ENCODE data around the gene WRNIP1. TPM values are rescaled to one million over a fixed set of nuclear protein-coding genes. Genes with fewer than 3 reads are reported as not detected.

WRNIP1 gene
- total and polyA plus RNA-seq, 2 of the 13 experiments (the other 11 are each of a cell fraction or from before 2014, with no cell fraction given), result 77.7 to 90.3 TPM

DNA sequence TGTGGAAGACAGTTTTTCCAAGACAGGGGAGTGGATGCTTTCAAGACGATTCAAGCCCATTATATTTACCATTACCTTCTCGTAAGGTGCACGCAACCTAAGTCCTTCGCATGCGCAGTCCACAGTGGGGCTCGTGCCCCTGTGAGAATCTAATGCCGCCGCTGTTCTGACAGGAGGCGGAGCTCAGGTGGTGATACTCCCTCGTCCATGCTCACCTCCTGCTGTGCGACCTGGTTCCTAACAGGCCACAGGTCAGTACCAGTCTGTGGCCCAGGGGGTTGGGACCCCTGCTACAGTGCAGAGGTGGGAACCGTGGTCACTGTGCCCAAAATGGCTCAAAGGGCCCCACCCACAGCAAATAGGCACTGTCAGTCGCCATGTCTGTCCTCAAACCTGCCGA is 39.8 kb downstream of the WRNIP1 start:
- H3K4me1 ChIP-seq (ENCODE audit: insufficient read depth, low read length), result peaks cover 38% of the 10 kb centered on the region

GRCh38 chr6:2806644-2807043 is 41.5 kb downstream of the WRNIP1 start:
- POLR2A ChIA-PET, result no interaction called here
- DNase-seq (ENCODE audit: low spot score) (no peak), ATAC-seq (no peak), FAIRE-seq (no peak)
- BruUV-seq (replicated peaks), result no TSS peak
- no peaks in the 10 kb centered on the region for H3K36me3 ChIP-seq (replicated peaks in 1 of 2; ENCODE audit: control insufficient read depth in 1 of 2, insufficient read depth in 2 of 2, low read length in 2 of 2)
- WGBS (ENCODE audit: low lambda C conversion rate), result 72% methylated on average over 3 of the region's 3 CpGs
- no peak overlapping the region for H3K4me3 ChIP-seq (replicated peaks in 1 of 3; ENCODE audit: insufficient read depth in 1 of 3, low read depth in 2 of 3, low read length in 3 of 3)
- no peak overlapping the region for H3K27ac ChIP-seq (ENCODE audit: extremely low read length, insufficient read depth, low read length)
- no peaks in the 10 kb centered on the region for H3K27me3 ChIP-seq (ENCODE audit: control insufficient read depth in 1 of 2, insufficient read depth in 2 of 2, low read length in 2 of 2)
- in situ Hi-C loops (cut with HindIII; ENCODE audit: extremely low pct_ligation_motif_present, low pct_unique_long_range_greater_than_20kb) (no loop called here), intact Hi-C loops (cut with micrococcal nuclease; ENCODE audit: unreplicated experiment) (no loop called here)
- H3K9ac ChIP-seq (ENCODE audit: insufficient read depth, low read depth, low read length), result no peak overlapping the region
- TF ChIP-seq ZBTB10 (CRISPR knock-in tag; IDR thresholded peaks at IDR 0.05; ENCODE audit: borderline replicate concordance) (no peak), FOXK2 (IDR thresholded peaks at IDR 0.05) (no peak), ZNF451 (CRISPR knock-in tag; IDR thresholded peaks at IDR 0.05) (no peak), HOXD1 (CRISPR knock-in tag; IDR thresholded peaks at IDR 0.05) (no peak)
- TF ChIP-seq, protein P1, sequence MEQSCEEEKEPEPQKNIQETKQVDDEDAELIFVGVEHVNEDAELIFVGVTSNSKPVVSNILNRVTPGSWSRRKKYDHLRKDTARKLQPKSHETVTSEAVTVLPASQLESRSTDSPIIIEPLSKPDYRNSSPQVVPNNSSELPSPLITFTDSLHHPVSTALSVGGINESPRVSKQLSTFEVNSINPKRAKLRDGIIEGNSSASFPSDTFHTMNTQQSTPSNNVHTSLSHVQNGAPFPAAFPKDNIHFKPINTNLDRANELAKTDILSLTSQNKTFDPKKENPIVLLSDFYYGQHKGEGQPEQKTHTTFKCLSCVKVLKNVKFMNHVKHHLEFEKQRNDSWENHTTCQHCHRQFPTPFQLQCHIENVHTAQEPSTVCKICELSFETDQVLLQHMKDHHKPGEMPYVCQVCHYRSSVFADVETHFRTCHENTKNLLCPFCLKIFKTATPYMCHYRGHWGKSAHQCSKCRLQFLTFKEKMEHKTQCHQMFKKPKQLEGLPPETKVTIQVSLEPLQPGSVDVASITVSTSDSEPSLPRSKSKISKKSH (CRISPR knock-in tag; IDR thresholded peaks at IDR 0.05; ENCODE audit: borderline replicate concordance), result no peak
- H3K79me2 ChIP-seq (ENCODE audit: insufficient read depth, low read length), result no peaks in the 10 kb centered on the region
- H3K9me3 ChIP-seq (ENCODE audit: low read length), result no peaks in the 10 kb centered on the region
- H3K4me2 ChIP-seq (ENCODE audit: low read depth, low read length), result no peak overlapping the region
- peaks cover 49% of the 10 kb centered on the region for H3K4me1 ChIP-seq (ENCODE audit: insufficient read depth, low read length)
- H4K20me1 ChIP-seq (ENCODE audit: insufficient read depth, low read length), result no peaks in the 10 kb centered on the region
- CTCF ChIA-PET (ENCODE audit: low intra/inter-chr PET ratio, low total read pairs), result no interaction called here
- no peak overlapping the region for H2AFZ ChIP-seq (ENCODE audit: low read length)

More for the DNA sequence above, 39.8 kb downstream of the WRNIP1 start:
- no peaks in the 10 kb centered on the region for H3K27me3 ChIP-seq (ENCODE audit: control insufficient read depth in 1 of 2, insufficient read depth in 2 of 2, low read length in 2 of 2)
- FAIRE-seq (no peak), ATAC-seq (no peak), DNase-seq (ENCODE audit: low spot score) (no peak)
- ChIA-PET POLR2A (no interaction called here), CTCF (ENCODE audit: low intra/inter-chr PET ratio, low total read pairs) (no interaction called here)
- in situ Hi-C loops (cut with HindIII; ENCODE audit: extremely low pct_ligation_motif_present, low pct_unique_long_range_greater_than_20kb) (no loop called here), intact Hi-C loops (cut with micrococcal nuclease; ENCODE audit: unreplicated experiment) (no loop called here)
- H3K9me3 ChIP-seq (ENCODE audit: low read length), result no peaks in the 10 kb centered on the region
- H3K79me2 ChIP-seq (ENCODE audit: insufficient read depth, low read length), result no peaks in the 10 kb centered on the region
- no peak overlapping the region for H3K9ac ChIP-seq (ENCODE audit: insufficient read depth, low read depth, low read length)
- WGBS (ENCODE audit: low lambda C conversion rate), result 88% methylated on average over 14 of the region's 14 CpGs
- TF ChIP-seq SUZ12 (IDR thresholded peaks at IDR 0.05; ENCODE audit: low read depth, low read length) (no peak), KDM2A (CRISPR knock-in tag; IDR thresholded peaks at IDR 0.05; ENCODE audit: borderline replicate concordance, low read depth) (no peak), ZNF782 (CRISPR knock-in tag; IDR thresholded peaks at IDR 0.05; ENCODE audit: borderline replicate concordance) (no peak), MAFF (IDR thresholded peaks at IDR 0.05; ENCODE audit: low read depth, low read length) (no peak), BHLHE40 (IDR thresholded peaks at IDR 0.05; ENCODE audit: low read length) (no peak), STAT5B (CRISPR knock-in tag; IDR thresholded peaks at IDR 0.05) (no peak), TOPORS (CRISPR knock-in tag; IDR thresholded peaks at IDR 0.05) (no peak), RCOR2 (CRISPR knock-in tag; IDR thresholded peaks at IDR 0.05) (no peak)
- TF ChIP-seq, protein P2, sequence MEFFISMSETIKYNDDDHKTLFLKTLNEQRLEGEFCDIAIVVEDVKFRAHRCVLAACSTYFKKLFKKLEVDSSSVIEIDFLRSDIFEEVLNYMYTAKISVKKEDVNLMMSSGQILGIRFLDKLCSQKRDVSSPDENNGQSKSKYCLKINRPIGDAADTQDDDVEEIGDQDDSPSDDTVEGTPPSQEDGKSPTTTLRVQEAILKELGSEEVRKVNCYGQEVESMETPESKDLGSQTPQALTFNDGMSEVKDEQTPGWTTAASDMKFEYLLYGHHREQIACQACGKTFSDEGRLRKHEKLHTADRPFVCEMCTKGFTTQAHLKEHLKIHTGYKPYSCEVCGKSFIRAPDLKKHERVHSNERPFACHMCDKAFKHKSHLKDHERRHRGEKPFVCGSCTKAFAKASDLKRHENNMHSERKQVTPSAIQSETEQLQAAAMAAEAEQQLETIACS (CRISPR knock-in tag; IDR thresholded peaks at IDR 0.05), result no peak
- no peak overlapping the region for H3K27ac ChIP-seq (ENCODE audit: extremely low read length, insufficient read depth, low read length)
- H3K4me3 ChIP-seq (replicated peaks in 1 of 3; ENCODE audit: insufficient read depth in 1 of 3, low read depth in 2 of 3, low read length in 3 of 3), result no peak overlapping the region
- H2AFZ ChIP-seq (ENCODE audit: low read length), result no peak overlapping the region
- no TSS peak for BruUV-seq (replicated peaks)
- no peaks in the 10 kb centered on the region for H4K20me1 ChIP-seq (ENCODE audit: insufficient read depth, low read length)
- no peak overlapping the region for H3K4me2 ChIP-seq (ENCODE audit: low read depth, low read length)
- H3K36me3 ChIP-seq (replicated peaks in 1 of 2; ENCODE audit: control insufficient read depth in 1 of 2, insufficient read depth in 2 of 2, low read length in 2 of 2), result no peaks in the 10 kb centered on the region

Data from HepG2 (cell line).